G401.6 (cell line): ENCODE data around the gene JCAD.
"Not testable (repeated sequence)": the region's sequence is repeated elsewhere in the genome, so short reads cannot be mapped to it uniquely, and the experiment has no call there.

ENCODE experiments used
- FAIRE-seq: peaks from 2 replicates; lab custom pipeline; 2012; peaks lifted over from hg19 to GRCh38; lab: Jason Lieb, UNC

Gene JCAD

GRCh38 chr10:29982997-29983648, 76.3 kb downstream of the JCAD start:
- FAIRE-seq = no peak

- no peak for FAIRE-seq
Observed at GRCh38 chr10:29981510-29981909, 77.9 kb downstream of the JCAD start.

DNA sequence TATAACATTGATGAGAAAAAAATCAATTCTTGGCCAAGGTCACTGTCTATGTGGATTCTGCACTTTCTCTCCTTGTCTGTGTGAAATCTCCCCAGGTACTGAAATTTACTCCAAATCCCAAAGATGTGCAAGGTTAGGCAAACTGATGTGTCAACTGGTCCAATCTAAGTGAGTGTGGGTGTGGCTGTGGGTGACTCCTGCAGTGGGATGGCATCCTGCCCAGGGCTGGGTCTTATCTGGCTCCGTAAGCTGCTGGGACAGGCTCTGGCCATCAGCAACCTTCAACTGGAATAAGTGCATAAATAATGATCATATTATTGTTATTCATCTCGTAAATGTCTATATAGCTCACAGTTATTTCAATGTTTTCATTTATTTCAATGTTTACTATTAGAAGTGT, 79.3 kb downstream of the JCAD start:
- FAIRE-seq = no peak

DNA sequence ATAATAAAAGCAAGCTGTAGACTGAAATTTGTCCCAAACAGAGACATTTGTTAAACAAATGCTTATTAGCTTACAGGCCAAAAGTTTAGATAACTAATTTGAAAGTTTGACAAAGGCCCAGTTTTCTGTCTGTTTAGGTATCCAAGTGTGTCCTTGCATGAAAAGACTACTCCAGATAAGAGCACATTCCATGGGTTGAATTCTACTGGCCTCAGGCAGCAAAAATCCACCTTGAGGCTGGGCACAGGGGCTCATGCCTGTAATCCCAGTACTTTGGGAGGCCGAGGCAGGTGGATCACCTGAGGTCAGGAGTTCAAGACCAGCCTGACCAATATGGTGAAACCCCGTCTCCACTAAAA, 80.0 kb downstream of the JCAD start:
- not testable (repeated sequence) for FAIRE-seq

- no peak for FAIRE-seq
Observed at GRCh38 chr10:29977171-29977570, 82.2 kb downstream of the JCAD start.

- FAIRE-seq = no peak
Observed at GRCh38 chr10:29976134-29976533, 83.3 kb downstream of the JCAD start.

- no peak for FAIRE-seq
Observed at GRCh38 chr10:29974773-29975172, 84.6 kb downstream of the JCAD start.

DNA sequence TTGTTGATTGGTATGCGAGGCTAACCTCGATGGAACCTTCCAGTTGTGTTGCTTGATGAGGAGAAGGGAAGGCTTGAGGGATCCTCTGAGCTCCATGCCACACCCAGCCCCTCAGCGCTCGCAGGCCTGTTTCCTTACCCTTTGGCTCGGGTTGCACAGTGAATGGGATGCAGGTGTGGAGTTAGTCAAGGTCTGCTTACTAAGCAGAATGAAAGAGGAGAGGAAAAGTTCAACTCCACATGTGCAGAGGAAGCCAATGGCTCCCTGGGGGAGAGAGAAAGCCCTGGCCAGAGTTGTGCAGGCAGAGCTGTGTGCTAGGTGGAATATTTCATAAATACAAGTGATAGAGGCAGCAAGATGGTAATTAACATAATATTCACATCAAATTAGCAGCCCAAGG, 85.5 kb downstream of the JCAD start:
- FAIRE-seq = no peak

- FAIRE-seq = no peak
Observed at GRCh38 chr10:29970576-29970975, 88.8 kb downstream of the JCAD start.

DNA sequence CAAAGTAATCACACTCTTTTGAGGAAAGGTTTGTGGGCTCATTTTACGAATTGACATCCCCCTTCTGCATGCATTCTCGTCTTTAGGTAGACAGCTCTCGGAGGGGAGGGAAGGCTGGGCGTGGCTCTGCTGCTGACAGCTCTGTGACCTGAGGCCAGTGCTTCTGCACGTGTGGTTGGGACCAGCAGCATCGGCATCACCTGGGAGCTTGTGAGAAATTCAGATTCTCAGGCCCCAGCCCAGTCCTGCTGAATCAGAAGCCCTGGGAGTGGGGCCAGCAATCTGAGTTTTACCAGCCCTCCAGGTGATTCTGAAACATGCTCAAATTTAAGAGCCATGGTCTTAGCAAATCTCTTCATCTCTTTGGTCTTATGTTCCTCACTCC, 89.4 kb downstream of the JCAD start:
- no peak for FAIRE-seq

GRCh38 chr10:29969255-29970011, 90.0 kb downstream of the JCAD start:
- FAIRE-seq = no peak

- no peak for FAIRE-seq
Observed at GRCh38 chr10:29968585-29968984, 90.8 kb downstream of the JCAD start.

DNA sequence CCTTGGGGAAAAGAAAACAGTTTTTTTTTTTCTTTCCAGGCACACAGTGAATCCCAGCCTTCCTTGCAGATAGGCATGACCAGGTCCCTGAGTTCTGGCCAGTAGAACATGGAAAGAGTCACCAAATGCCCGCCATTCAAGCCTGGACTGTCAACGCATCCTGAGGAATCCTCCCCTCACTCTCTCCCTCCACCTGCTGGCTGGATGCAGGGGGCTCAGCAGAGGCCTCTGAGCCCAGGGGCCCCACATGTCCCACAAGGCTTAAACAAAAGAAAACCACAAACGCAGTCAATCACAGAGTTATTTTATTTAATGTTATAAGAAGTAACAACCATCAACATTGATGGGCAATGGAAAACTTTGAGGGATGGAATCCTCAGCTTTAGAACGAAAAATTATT, 93.1 kb downstream of the JCAD start:
- FAIRE-seq = no peak
